ENCODE data around the gene SCARB1.
A peak's percentile ranks its signal among the peaks of the same experiment; 100 is the strongest.

The SCARB1 gene

GRCh38 chr12:124753228-124753591 is 110.5 kb downstream of the SCARB1 start:
- H3K27ac ChIP-seq = no peak overlapping the region
- DNase-seq (ENCODE audit: low read depth, low spot score) = no peak

GRCh38 chr12:124752437-124753227 is 111.0 kb downstream of the SCARB1 start:
- no peak for DNase-seq (ENCODE audit: low read depth, low spot score)
- no peak overlapping the region for H3K27ac ChIP-seq

DNA sequence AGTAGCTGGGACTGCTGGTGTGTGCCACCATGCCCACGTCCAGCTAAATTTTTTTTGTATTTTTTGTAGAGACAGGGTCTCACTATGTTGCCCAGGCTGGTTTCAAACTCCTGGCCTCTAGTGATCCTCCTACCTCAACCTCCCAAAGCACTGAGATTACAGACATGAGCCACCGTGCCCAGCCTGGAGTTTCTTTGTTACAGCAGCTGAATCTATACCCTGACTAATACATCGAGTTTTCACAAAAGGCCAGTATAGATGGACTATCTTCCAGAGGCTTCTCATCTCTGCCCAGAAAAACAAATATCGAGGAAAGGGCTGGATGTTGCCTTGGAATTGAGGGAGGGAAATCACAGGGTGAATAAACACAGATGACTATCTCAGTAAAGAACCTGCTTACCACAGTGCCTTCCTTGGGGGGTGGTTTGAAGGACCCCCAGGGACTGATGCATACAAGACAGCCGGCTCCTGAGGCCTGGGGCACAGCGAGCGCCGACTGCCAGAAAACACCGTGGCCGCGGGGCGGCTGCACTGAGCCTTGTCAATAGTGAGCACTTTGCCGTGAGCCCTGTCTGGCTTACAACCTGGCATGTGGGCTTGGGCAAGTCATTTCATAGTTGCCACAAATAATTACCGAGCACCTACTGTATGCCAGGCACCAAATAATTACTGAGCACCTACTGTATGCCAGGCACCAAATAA is 111.9 kb downstream of the SCARB1 start:
- H3K27ac ChIP-seq = no peak overlapping the region
- DNase-seq (ENCODE audit: low read depth, low spot score) = no peak

GRCh38 chr12:124750787-124751471 is 112.7 kb downstream of the SCARB1 start:
- H3K27ac ChIP-seq = no peak overlapping the region
- no peak for DNase-seq (ENCODE audit: low read depth, low spot score)

- no peak for DNase-seq (ENCODE audit: low read depth, low spot score)
- H3K27ac ChIP-seq = no peak overlapping the region
These were observed 113.5 kb downstream of the SCARB1 start for GRCh38 chr12:124750149-124750656.

DNA sequence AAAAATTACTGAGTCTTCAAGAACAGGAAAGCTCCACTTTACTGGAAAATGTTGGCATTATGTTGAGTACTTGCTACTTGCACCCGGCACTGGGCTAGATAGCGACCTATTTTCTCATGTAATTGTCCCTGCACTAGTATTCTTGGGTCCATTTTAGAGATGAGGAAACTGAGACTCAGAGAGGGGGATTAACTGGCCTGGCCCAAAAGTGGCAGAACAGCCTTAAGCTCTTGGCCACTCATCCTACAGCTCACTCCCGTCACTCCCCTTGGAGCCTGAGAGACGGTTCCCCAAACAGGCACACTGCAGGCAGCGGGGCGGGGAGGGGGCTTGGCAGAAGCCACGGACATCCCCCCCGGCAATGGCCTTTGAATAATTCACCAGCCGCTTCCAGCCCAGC is 113.9 kb downstream of the SCARB1 start:
- DNase-seq (ENCODE audit: low read depth, low spot score) = no peak
- H3K27ac ChIP-seq = no peak overlapping the region

DNA sequence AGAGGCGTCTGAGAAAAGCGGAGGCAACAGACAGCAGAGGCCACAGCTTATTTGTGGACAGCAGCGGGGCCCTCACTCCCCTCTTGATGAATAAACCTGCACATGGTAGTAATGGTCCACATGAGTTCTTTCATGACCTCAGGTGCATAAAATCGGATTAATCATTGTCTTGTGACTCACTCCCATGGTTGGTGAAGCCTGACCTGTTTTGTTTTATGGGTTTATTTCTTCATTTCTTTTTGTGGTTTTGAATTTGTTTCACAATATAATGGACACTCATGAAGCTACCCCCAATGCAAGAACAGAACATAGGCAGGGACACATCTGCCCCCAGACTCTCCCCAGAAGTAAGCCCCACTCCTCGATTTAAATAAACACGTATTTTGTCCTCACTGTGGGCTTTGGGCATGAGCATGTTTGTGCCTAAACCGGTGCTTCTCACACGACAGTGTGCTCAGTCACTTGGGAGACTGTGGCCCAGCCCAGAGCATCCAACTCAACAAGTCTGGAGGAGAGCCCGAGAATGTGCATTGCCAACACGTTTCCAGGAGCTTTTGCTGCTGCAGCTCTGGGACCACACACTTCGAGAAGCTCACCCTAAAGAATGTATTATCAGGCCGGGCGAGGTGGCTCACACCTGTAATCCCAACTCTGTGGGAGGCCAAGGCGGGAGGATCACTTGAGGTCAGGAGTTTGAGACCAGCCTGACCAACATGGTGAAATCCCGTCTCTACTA is 116.1 kb downstream of the SCARB1 start:
- no peak overlapping the region for H3K27ac ChIP-seq
- peak; percentile 88 for DNase-seq (ENCODE audit: low read depth, low spot score)

DNA sequence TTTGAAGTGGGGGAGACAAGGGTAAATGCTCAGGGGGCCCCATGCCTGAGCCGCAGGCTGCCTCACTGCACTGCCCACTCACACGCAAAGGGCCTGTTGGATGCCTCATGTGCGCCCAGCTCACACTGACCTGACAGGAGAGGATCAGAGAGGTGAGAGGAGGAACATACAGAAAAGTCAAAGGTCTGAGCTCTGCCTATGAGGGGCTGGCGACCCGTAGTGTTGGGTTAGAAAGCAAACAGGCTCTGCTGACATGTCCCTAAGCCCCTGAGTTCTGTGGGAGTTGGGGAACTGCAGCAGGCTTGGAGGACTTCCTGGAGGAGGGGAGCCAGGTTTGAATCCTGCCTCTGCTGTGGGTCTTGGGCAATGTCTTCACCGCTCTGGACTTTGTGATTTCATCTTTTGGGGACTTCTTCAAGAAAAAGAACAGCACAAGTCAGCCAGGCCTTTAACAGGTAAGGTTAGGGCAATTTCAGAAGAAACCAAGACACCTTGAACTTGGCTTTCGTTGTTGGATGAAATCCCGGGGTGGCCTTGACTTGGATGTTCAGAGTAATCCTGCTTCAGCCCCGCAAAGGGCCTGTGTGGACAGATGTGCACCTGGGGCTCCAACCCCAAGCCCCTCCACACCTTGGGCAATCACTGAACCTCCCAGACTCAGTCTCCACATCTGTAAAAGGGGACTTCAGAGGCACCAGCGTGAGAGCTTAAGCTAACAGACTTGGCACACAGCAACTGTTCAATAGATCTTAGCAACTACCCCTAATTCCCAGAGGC is 116.8 kb downstream of the SCARB1 start:
- H3K27ac ChIP-seq = no peak overlapping the region
- DNase-seq (ENCODE audit: low read depth, low spot score) = no peak

- no peak overlapping the region for H3K27ac ChIP-seq
- no peak for DNase-seq (ENCODE audit: low read depth, low spot score)
These were observed 117.6 kb downstream of the SCARB1 start for GRCh38 chr12:124745891-124746570.

DNA sequence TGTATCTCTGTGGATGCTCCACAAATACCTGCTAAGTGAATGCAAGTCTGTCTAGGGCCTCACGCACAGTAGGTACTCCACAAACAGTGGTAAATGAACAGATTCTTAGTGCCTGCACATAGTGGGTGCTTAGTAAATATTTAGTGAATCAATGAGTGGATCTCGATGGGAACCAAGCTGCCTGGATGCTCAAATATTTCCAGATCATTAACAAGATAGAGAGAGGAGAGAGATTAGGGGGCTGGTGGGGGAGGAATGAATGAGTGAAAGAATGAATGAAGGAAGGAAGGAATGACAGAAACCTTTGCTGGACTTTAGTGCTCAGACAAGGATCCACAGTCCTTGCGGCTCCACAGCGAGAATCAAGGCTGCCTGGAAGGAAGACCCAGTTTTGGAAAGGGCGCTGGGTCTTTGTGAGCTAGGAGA is 118.2 kb downstream of the SCARB1 start:
- H3K27ac ChIP-seq = no peak overlapping the region
- no peak for DNase-seq (ENCODE audit: low read depth, low spot score)

DNA sequence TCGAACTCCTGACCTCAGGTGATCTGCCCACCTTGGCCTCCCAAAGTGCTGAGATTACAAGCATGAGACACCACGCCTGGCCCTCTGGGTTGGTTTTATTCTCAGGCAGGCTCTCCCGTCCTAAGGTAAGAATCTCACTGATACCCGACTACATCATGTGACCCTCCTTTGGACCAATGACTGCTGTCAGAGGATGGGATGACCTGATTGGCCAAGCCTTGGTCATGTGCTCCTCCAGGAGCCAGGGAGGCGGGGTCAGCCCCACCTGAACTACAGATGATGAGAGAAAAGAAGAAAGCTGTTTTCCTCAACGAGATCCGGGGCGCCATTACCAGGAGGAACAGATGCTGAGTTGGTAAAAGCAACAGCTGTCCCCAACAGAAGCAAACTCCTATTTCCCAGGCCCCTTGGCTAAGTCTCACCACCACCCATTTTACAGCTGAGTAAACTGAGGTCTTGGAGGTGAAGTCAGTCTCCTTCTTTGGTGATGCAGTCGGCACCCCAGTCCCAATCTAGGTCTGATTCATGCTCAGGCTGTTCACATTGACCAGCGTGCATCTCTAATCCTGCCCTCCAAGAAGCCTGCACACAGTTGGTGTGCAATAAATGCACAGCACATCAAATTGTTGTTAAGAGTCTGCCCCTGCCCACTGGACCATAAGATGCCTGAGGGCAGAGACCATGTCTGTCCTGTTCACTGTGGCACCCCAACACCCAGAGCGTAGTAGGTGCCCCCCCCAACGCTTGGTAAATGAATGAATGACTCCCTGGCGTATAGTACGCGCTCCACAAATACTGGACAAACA is 118.8 kb downstream of the SCARB1 start:
- no peak overlapping the region for H3K27ac ChIP-seq
- DNase-seq (ENCODE audit: low read depth, low spot score) = no peak

- DNase-seq (ENCODE audit: low read depth, low spot score) = no peak
- no peak overlapping the region for H3K27ac ChIP-seq
These were observed 119.4 kb downstream of the SCARB1 start for GRCh38 chr12:124744273-124744640.

- no peak overlapping the region for H3K27ac ChIP-seq
- DNase-seq (ENCODE audit: low read depth, low spot score) = no peak
These were observed 120.0 kb downstream of the SCARB1 start for GRCh38 chr12:124743479-124744272.

GRCh38 chr12:124742678-124743077 is 121.0 kb downstream of the SCARB1 start:
- no peak overlapping the region for H3K27ac ChIP-seq
- no peak for DNase-seq (ENCODE audit: low read depth, low spot score)

GRCh38 chr12:124742111-124742510 is 121.6 kb downstream of the SCARB1 start:
- no peak overlapping the region for H3K27ac ChIP-seq
- DNase-seq (ENCODE audit: low read depth, low spot score) = no peak

DNA sequence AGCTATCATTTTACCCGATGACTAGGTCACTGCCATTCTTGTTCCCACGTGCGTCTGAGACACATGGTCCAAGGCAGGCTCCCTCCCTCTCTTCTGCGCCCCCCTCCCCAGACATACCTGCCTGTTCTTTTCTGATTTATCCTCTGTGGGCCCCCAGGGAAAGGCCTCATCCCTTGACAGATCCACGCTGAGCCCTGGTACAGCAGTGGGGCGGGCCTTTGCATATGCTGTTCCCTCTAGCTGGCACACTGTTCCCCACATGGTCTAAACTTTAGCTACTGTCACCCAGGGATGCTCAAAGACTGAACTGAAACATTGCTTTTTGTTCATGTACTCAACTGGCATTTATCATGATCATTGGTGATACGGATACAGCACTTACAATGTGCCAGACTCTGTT is 122.5 kb downstream of the SCARB1 start:
- H3K27ac ChIP-seq = no peak overlapping the region
- no peak for DNase-seq (ENCODE audit: low read depth, low spot score)

- H3K27ac ChIP-seq = peak overlapping the region; percentile 11
- DNase-seq (ENCODE audit: low read depth, low spot score) = no peak
These were observed 123.0 kb downstream of the SCARB1 start for GRCh38 chr12:124740691-124741137.

Data from epithelial cell of prostate (primary cell).